Esophagus squamous epithelium (tissue), 5 donors: ENCODE measurements around the gene BANF2. TPM values are rescaled to one million over a fixed set of nuclear protein-coding genes. Genes with fewer than 3 reads are reported as not detected.

ENCODE experiments used
- DNase-seq: peaks from one replicate; lab custom pipeline; 2025; lab: John Stamatoyannopoulos, UW
- H3K27ac ChIP-seq, 4 donors: fragments of 200-600 bp; sonication (generic); one replicate each; pipeline ENCODE4 v1.5.1; 2016 to 2019; ENCODE audit warnings: mild to moderate bottlenecking in 1 of 4
- H3K27me3 ChIP-seq, 4 donors: fragments of 200-600 bp; sonication (generic); 1 replicate in 3 of 4; 2 replicates in 1 of 4; pipeline versions ENCODE4 v1.5.1 to v1.6.0; 2017 to 2021; ENCODE audit warnings: antibody characterized with exemption in 1 of 4
- H3K36me3 ChIP-seq, 3 donors: fragments of 200-600 bp; sonication (generic); one replicate each; pipeline ENCODE4 v1.5.1; 2016 to 2019
- H3K4me1 ChIP-seq, 3 donors: fragments of 200-600 bp; sonication (generic); one replicate each; pipeline ENCODE4 v1.5.1; 2017 to 2019
- H3K4me3 ChIP-seq, 4 donors: fragments of 200-600 bp; sonication (generic); 1 replicate in 3 of 4; 2 replicates in 1 of 4; pipeline ENCODE4 v1.5.1; 2016 to 2019; ENCODE audit warnings: mild to moderate bottlenecking in 2 of 4, moderate library complexity in 1 of 4
- H3K9me3 ChIP-seq, 3 donors: fragments of 200-600 bp; sonication (generic); one replicate each; pipeline ENCODE4 v1.5.1; 2016 to 2019
- CTCF ChIP-seq, 6 experiments: fragments of 450-650 bp in 4 of 6; fragments of 200-600 bp in 2 of 6; sonication (generic) in 2 of 6; IDR thresholded peaks; one replicate each; pipeline ENCODE4 v1.5.1; 2016 to 2019; ENCODE audit warnings: antibody characterized with exemption in 6 of 6, mild to moderate bottlenecking in 4 of 6, moderate library complexity in 4 of 6
- POLR2A ChIP-seq, 4 donors: fragments of 450-650 bp; IDR thresholded peaks; one replicate each; pipeline ENCODE4 v1.6.1; 2017; ENCODE audit warnings: antibody characterized with exemption in 4 of 4, mild to moderate bottlenecking in 4 of 4, moderate library complexity in 3 of 4
- WGBS, 2 donors: methylation state at CpG; one replicate each; pipeline ENCODE4 v1.1.5; 2018; 5-methylcytosine and 5-hydroxymethylcytosine counted together
- intact Hi-C: fragments of 100-400 bp; cut with DNase I; formaldehyde crosslinking; loops from one replicate; pipeline ENCODE4 v1.15.0; 2022
- total RNA-seq, 4 donors: library from RNA; depleted of rRNA; stranded (reverse); fragments of >200 nt; gene quantifications; one replicate each; pipeline ENCODE4 v1.1.0, GENCODE V29; 2016
- donor health status: DM: yes; HTN: yes; CAD: no.

BANF2 gene
- total RNA-seq, 4 donors from 2014 or later: not detected

- TF ChIP-seq POLR2A (IDR thresholded peaks at IDR 0.05) (no peak), CTCF (IDR thresholded peaks at IDR 0.05) (no peak)
- WGBS, 2 donors: 64 to 83% methylated on average over 5 to 9 of the region's 9 CpGs
- intact Hi-C loops: loop anchor here (10.0 kb wide), 1 partner anchor 320 kb away; no protein-coding TSS in a partner anchor
- H3K4me1 ChIP-seq: peaks cover 3 to 61% (median 14%) of the 10 kb centered on the region in 3 donors
- no peak overlapping the region for H3K4me3 ChIP-seq
- H3K27ac ChIP-seq: peak overlapping the region in 1 of 4 donors; percentile 37
- DNase-seq: no peak
- no peaks in the 10 kb centered on the region for H3K27me3 ChIP-seq
- H3K9me3 ChIP-seq: no peaks in the 10 kb centered on the region
- peaks cover 0 to 65% (median 0%) of the 10 kb centered on the region in 3 donors for H3K36me3 ChIP-seq
Observed at GRCh38 chr20:17674722-17675518, 24.8 kb upstream of the BANF2 start.

GRCh38 chr20:17675519-17676377 lies 24.0 kb upstream of the BANF2 start:
- Histone ChIP-seq H3K36me3 (peaks cover 0 to 65% (median 0%) of the 10 kb centered on the region in 3 donors), H3K4me3 (no peak overlapping the region), H3K9me3 (no peaks in the 10 kb centered on the region), H3K4me1 (peaks cover 11 to 70% (median 20%) of the 10 kb centered on the region in 3 donors), H3K27me3 (no peaks in the 10 kb centered on the region), H3K27ac (no peak overlapping the region)
- 82 to 83% methylated on average over 13 of the region's 13 CpGs for WGBS, 2 donors
- TF ChIP-seq CTCF (IDR thresholded peaks at IDR 0.05) (no peak), POLR2A (IDR thresholded peaks at IDR 0.05) (no peak)
- no peak for DNase-seq
- intact Hi-C loops: loop anchor here (10.0 kb wide), 1 partner anchor 319 kb away; no protein-coding TSS in a partner anchor

GRCh38 chr20:17676378-17676759 lies 23.4 kb upstream of the BANF2 start:
- intact Hi-C loops: loop anchor here (10.0 kb wide), 1 partner anchor 318 kb away; no protein-coding TSS in a partner anchor
- H3K4me1 ChIP-seq: peaks cover 11 to 69% (median 20%) of the 10 kb centered on the region in 3 donors
- no peak for DNase-seq
- H3K4me3 ChIP-seq: no peak overlapping the region
- H3K27me3 ChIP-seq: no peaks in the 10 kb centered on the region
- TF ChIP-seq POLR2A (IDR thresholded peaks at IDR 0.05): no peak
- no peak for TF ChIP-seq CTCF (IDR thresholded peaks at IDR 0.05)
- H3K9me3 ChIP-seq: no peaks in the 10 kb centered on the region
- peaks cover 0 to 63% (median 0%) of the 10 kb centered on the region in 3 donors for H3K36me3 ChIP-seq
- no peak overlapping the region for H3K27ac ChIP-seq
- 63 to 87% methylated on average over 2 to 4 of the region's 4 CpGs for WGBS, 2 donors

- H3K4me3 ChIP-seq: no peak overlapping the region
- no peaks in the 10 kb centered on the region for H3K9me3 ChIP-seq
- 100% methylated on average over 2 of the region's 2 CpGs; no CpG with 5 or more reads in 1 of the 2 donors for WGBS, 2 donors
- peaks cover 11 to 63% (median 20%) of the 10 kb centered on the region in 3 donors for H3K4me1 ChIP-seq
- no peak for TF ChIP-seq CTCF (IDR thresholded peaks at IDR 0.05)
- TF ChIP-seq POLR2A (IDR thresholded peaks at IDR 0.05): no peak
- H3K36me3 ChIP-seq: peaks cover 0 to 57% (median 0%) of the 10 kb centered on the region in 3 donors
- DNase-seq: no peak
- H3K27ac ChIP-seq: no peak overlapping the region
- no peaks in the 10 kb centered on the region for H3K27me3 ChIP-seq
- intact Hi-C loops: loop anchor here (10.0 kb wide), 1 partner anchor 318 kb away; no protein-coding TSS in a partner anchor
Observed at GRCh38 chr20:17676942-17677341, 22.8 kb upstream of the BANF2 start.
